ENCODE results near the gene CAB39L.

CAB39L gene

GRCh38 chr13:49376121-49376520 lies 67.7 kb downstream of the CAB39L start:
- Histone ChIP-seq H3K36me3 (ENCODE audit: low read depth) (no peaks in the 10 kb centered on the region), H3K4me1 (ENCODE audit: insufficient read depth, poor library complexity, severe bottlenecking) (peaks cover 6% of the 10 kb centered on the region), H3K9me3 (ENCODE audit: severe bottlenecking) (no peaks in the 10 kb centered on the region), H3K27ac (ENCODE audit: poor library complexity, severe bottlenecking) (no peak overlapping the region), H3K4me3 (ENCODE audit: severe bottlenecking) (no peak overlapping the region), H3K27me3 (ENCODE audit: insufficient read depth, poor library complexity, severe bottlenecking) (no peaks in the 10 kb centered on the region)
- no peak for TF ChIP-seq CTCF (IDR thresholded peaks at IDR 0.05; ENCODE audit: poor library complexity, severe bottlenecking)
- no peak for DNase-seq (ENCODE audit: low spot score)
- 0 out of 3 replicates have a peak, but pooled peaks have one; percentile 25 for ATAC-seq (ENCODE audit: low read depth)

- Histone ChIP-seq H3K27ac (ENCODE audit: poor library complexity, severe bottlenecking) (no peak overlapping the region), H3K4me1 (ENCODE audit: insufficient read depth, poor library complexity, severe bottlenecking) (peaks cover 6% of the 10 kb centered on the region), H3K4me3 (ENCODE audit: severe bottlenecking) (no peak overlapping the region), H3K9me3 (ENCODE audit: severe bottlenecking) (no peaks in the 10 kb centered on the region), H3K36me3 (ENCODE audit: low read depth) (no peaks in the 10 kb centered on the region), H3K27me3 (ENCODE audit: insufficient read depth, poor library complexity, severe bottlenecking) (no peaks in the 10 kb centered on the region)
- DNase-seq (ENCODE audit: low spot score) = no peak
- ATAC-seq (ENCODE audit: low read depth) = peak; percentile 78
- no peak for TF ChIP-seq CTCF (IDR thresholded peaks at IDR 0.05; ENCODE audit: poor library complexity, severe bottlenecking)
Measured at GRCh38 chr13:49374585-49375290, 69.1 kb downstream of the CAB39L start.

- Histone ChIP-seq H3K27me3 (ENCODE audit: insufficient read depth, poor library complexity, severe bottlenecking) (no peaks in the 10 kb centered on the region), H3K4me1 (ENCODE audit: insufficient read depth, poor library complexity, severe bottlenecking) (peaks cover 6% of the 10 kb centered on the region), H3K27ac (ENCODE audit: poor library complexity, severe bottlenecking) (no peak overlapping the region), H3K36me3 (ENCODE audit: low read depth) (no peaks in the 10 kb centered on the region), H3K4me3 (ENCODE audit: severe bottlenecking) (no peak overlapping the region), H3K9me3 (ENCODE audit: severe bottlenecking) (no peaks in the 10 kb centered on the region)
- ATAC-seq (ENCODE audit: low read depth) (no peak), DNase-seq (ENCODE audit: low spot score) (no peak)
- no peak for TF ChIP-seq CTCF (IDR thresholded peaks at IDR 0.05; ENCODE audit: poor library complexity, severe bottlenecking)
Measured at GRCh38 chr13:49373716-49374115, 70.1 kb downstream of the CAB39L start.

- Histone ChIP-seq H3K9me3 (ENCODE audit: severe bottlenecking) (no peaks in the 10 kb centered on the region), H3K36me3 (ENCODE audit: low read depth) (no peaks in the 10 kb centered on the region), H3K27me3 (ENCODE audit: insufficient read depth, poor library complexity, severe bottlenecking) (no peaks in the 10 kb centered on the region), H3K27ac (ENCODE audit: poor library complexity, severe bottlenecking) (no peak overlapping the region), H3K4me3 (ENCODE audit: severe bottlenecking) (no peak overlapping the region), H3K4me1 (ENCODE audit: insufficient read depth, poor library complexity, severe bottlenecking) (peaks cover 6% of the 10 kb centered on the region)
- no peak for TF ChIP-seq CTCF (IDR thresholded peaks at IDR 0.05; ENCODE audit: poor library complexity, severe bottlenecking)
- DNase-seq (ENCODE audit: low spot score) = no peak
- ATAC-seq (ENCODE audit: low read depth) = no peak
Measured at GRCh38 chr13:49371943-49372613, 71.8 kb downstream of the CAB39L start.

- H3K27ac ChIP-seq (ENCODE audit: poor library complexity, severe bottlenecking) = no peak overlapping the region
- no peak for TF ChIP-seq CTCF (IDR thresholded peaks at IDR 0.05; ENCODE audit: poor library complexity, severe bottlenecking)
- H3K4me1 ChIP-seq (ENCODE audit: insufficient read depth, poor library complexity, severe bottlenecking) = no peaks in the 10 kb centered on the region
- no peak overlapping the region for H3K4me3 ChIP-seq (ENCODE audit: severe bottlenecking)
- H3K9me3 ChIP-seq (ENCODE audit: severe bottlenecking) = no peaks in the 10 kb centered on the region
- DNase-seq (ENCODE audit: low spot score) = no peak
- no peaks in the 10 kb centered on the region for H3K36me3 ChIP-seq (ENCODE audit: low read depth)
- no peaks in the 10 kb centered on the region for H3K27me3 ChIP-seq (ENCODE audit: insufficient read depth, poor library complexity, severe bottlenecking)
- no peak for ATAC-seq (ENCODE audit: low read depth)
Measured at GRCh38 chr13:49370371-49370770, 73.5 kb downstream of the CAB39L start.

Data from RWPE2 (cell line).